ENCODE measurements around the gene SERPINA7.
A peak's percentile ranks its signal among the peaks of the same experiment; 100 is the strongest.

The SERPINA7 gene

GRCh38 chrX:106037835-106038473 is 573 bp downstream of the SERPINA7 start:
- H3K4me3 ChIP-seq (ENCODE audit: low read depth, low read length): no peak overlapping the region
- TF ChIP-seq CTCF (IDR thresholded peaks at IDR 0.05; ENCODE audit: borderline replicate concordance, insufficient read depth, low read depth, low read length): no peak

- TF ChIP-seq CTCF (IDR thresholded peaks at IDR 0.05; ENCODE audit: borderline replicate concordance, insufficient read depth, low read depth, low read length): no peak
- H3K4me3 ChIP-seq (ENCODE audit: low read depth, low read length): no peak overlapping the region
Measured at GRCh38 chrX:106036716-106037115, 1.8 kb downstream of the SERPINA7 start.

- TF ChIP-seq CTCF (IDR thresholded peaks at IDR 0.05; ENCODE audit: borderline replicate concordance, insufficient read depth, low read depth, low read length): peak; percentile 49
- H3K4me3 ChIP-seq (ENCODE audit: low read depth, low read length): no peak overlapping the region
Measured at GRCh38 chrX:106035064-106035463, 3.5 kb downstream of the SERPINA7 start.

GRCh38 chrX:106023947-106024346 is 14.6 kb downstream of the SERPINA7 start:
- no peak for TF ChIP-seq CTCF (IDR thresholded peaks at IDR 0.05; ENCODE audit: borderline replicate concordance, insufficient read depth, low read depth, low read length)
- H3K4me3 ChIP-seq (ENCODE audit: low read depth, low read length): no peak overlapping the region

- H3K4me3 ChIP-seq (ENCODE audit: low read depth, low read length): no peak overlapping the region
- no peak for TF ChIP-seq CTCF (IDR thresholded peaks at IDR 0.05; ENCODE audit: borderline replicate concordance, insufficient read depth, low read depth, low read length)
Measured at GRCh38 chrX:106022238-106022637, 16.3 kb downstream of the SERPINA7 start.

- no peak overlapping the region for H3K4me3 ChIP-seq (ENCODE audit: low read depth, low read length)
- TF ChIP-seq CTCF (IDR thresholded peaks at IDR 0.05; ENCODE audit: borderline replicate concordance, insufficient read depth, low read depth, low read length): no peak
Measured at GRCh38 chrX:106014119-106014775, 24.3 kb downstream of the SERPINA7 start.

GRCh38 chrX:106009145-106009544 is 29.4 kb downstream of the SERPINA7 start:
- TF ChIP-seq CTCF (IDR thresholded peaks at IDR 0.05; ENCODE audit: borderline replicate concordance, insufficient read depth, low read depth, low read length): no peak
- H3K4me3 ChIP-seq (ENCODE audit: low read depth, low read length): no peak overlapping the region

Data from GM12875 (cell line).